Right lobe of liver (tissue), 6 donors: ENCODE data around the gene POLR1D. TPM values are rescaled to one million over a fixed set of nuclear protein-coding genes. Genes with fewer than 3 reads are reported as not detected.

ENCODE experiments used
- ATAC-seq, 4 donors: fragments of 200-7000 bp; cut with Tn5 transposase; one replicate each; pipeline ENCODE4 v1.9.1; 2020; ENCODE audit warnings: mild to moderate bottlenecking in 4 of 4, moderate library complexity in 4 of 4
- DNase-seq, 3 donors: peaks; one replicate each; pipeline ENCODE4 v3.0.0-alpha.2; 2020
- H3K27ac ChIP-seq, 3 donors: fragments of 200-600 bp; one replicate each; pipeline ENCODE4 v1.8.0; 2022
- H3K27me3 ChIP-seq, 2 donors: fragments of 200-600 bp; one replicate each; pipeline ENCODE4 v1.8.0; 2022
- H3K36me3 ChIP-seq, 4 donors: fragments of 200-600 bp; sonication (generic) in 1 of 4; one replicate each; pipeline versions ENCODE4 v1.5.1 to v1.8.0; 2017 to 2022; ENCODE audit warnings: control low read depth in 1 of 4
- H3K4me1 ChIP-seq, 4 donors: fragments of 200-600 bp; sonication (generic) in 1 of 4; one replicate each; pipeline versions ENCODE4 v1.5.1 to v1.8.0; 2017 to 2022; ENCODE audit warnings: control low read depth in 1 of 4
- H3K4me3 ChIP-seq, 3 donors: fragments of 200-600 bp; one replicate each; pipeline ENCODE4 v1.8.0; 2022
- H3K9me3 ChIP-seq, 4 donors: fragments of 200-600 bp; sonication (generic) in 1 of 4; one replicate each; pipeline versions ENCODE4 v1.5.1 to v1.8.0; 2017 to 2022; ENCODE audit warnings: control low read depth in 1 of 4
- POLR2A ChIP-seq: fragments of 450-650 bp; IDR thresholded peaks from one replicate; pipeline ENCODE4 v1.6.1; 2017; ENCODE audit warnings: antibody characterized with exemption, mild to moderate bottlenecking
- WGBS: methylation state at CpG from one replicate; pipeline ENCODE4 v1.1.6; 2018; ENCODE audit warnings: low coverage, low lambda C conversion rate; ENCODE audit not compliant: insufficient coverage; ENCODE audit errors: missing lambda C conversion rate; 5-methylcytosine and 5-hydroxymethylcytosine counted together
- intact Hi-C, 2 donors: fragments of 100-400 bp; cut with DNase I; formaldehyde crosslinking; loops; one replicate each; pipeline versions ENCODE4 v1.11.2 to v1.14.1; 2022
- total RNA-seq, 6 experiments: library from RNA; depleted of rRNA in 2 of 6; stranded (reverse); fragments of >200 nt in 2 of 6; fragmentation: NEBNext Ultra II Directional in 3 of 6; extraction: Animal tissue kit (Norgen Biotek cat#: 25700) in 3 of 6; gene quantifications; one replicate each; pipeline versions ENCODE4 v1.1.0 to v1.2.4, GENCODE V29; 2016 to 2023
- TF ChIP-seq, protein P1 (sequence below), 4 donors: fragments of 200-600 bp in 3 of 4; fragments of 450-650 bp in 1 of 4; IDR thresholded peaks; one replicate each; pipeline versions ENCODE4 v1.5.1 to v1.8.0; 2016 to 2022; ENCODE audit warnings: antibody characterized with exemption in 4 of 4, mild to moderate bottlenecking in 2 of 4
- donor health status: DM: no; HTN: yes; CAD: no.
- donor health status: DM: no; HTN: no; CAD: no.
- donor health status: DM: no; HTN: no; CAD: no.
- donor health status: DM: no; HTN: yes; CAD: no.
- donor health status: DM: no; HTN: yes; CAD: no.

Gene POLR1D
- total RNA-seq, 6 experiments from 2014 or later, result 34.9 to 56.2 (median 46.6) TPM

DNA sequence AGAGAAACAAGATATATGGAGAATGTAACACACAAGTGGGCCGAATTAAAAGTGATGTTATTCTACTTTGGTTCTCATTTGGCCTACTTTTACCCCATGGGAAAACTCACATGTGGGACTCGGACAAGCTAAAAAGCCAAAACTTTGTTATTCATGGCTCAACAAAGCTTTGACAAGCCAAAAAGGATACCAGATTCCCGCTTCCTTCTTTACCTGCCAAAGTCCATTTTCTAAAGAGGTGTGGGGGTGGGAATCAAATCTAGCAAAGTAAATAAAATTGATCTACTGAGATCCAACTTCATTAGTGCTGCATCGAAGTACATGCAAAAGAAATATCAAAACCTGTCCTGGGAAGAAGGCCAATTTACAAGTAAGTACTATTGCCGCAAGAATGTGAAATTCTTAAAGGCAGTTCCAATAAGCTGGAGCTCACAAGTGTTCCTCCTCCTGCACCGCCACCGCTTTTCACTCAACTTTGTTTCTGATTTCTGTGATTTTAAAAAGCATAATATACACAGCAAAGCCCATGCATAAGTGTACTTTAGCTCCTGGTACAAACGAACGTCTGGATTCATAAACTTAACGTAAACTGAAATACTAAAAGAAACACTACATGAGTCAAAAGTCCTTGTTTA is 2.5 kb upstream of the POLR1D start:
- DNase-seq (no peak), ATAC-seq (peak in 2 of 4 donors; percentile 4 to 11)
- no peaks in the 10 kb centered on the region for H3K9me3 ChIP-seq
- H3K36me3 ChIP-seq, result no peaks in the 10 kb centered on the region
- peaks cover 0 to 44% (median 11%) of the 10 kb centered on the region in 4 donors for H3K4me1 ChIP-seq
- peak overlapping the region; percentile 89 to 97 (median 97) for H3K4me3 ChIP-seq
- WGBS, result 14% methylated on average over 10 of the region's 10 CpGs
- H3K27me3 ChIP-seq, result no peaks in the 10 kb centered on the region
- peak overlapping the region; percentile 80 to 95 (median 93) for H3K27ac ChIP-seq
- peak; percentile 26 for TF ChIP-seq POLR2A
- TF ChIP-seq, protein P1, sequence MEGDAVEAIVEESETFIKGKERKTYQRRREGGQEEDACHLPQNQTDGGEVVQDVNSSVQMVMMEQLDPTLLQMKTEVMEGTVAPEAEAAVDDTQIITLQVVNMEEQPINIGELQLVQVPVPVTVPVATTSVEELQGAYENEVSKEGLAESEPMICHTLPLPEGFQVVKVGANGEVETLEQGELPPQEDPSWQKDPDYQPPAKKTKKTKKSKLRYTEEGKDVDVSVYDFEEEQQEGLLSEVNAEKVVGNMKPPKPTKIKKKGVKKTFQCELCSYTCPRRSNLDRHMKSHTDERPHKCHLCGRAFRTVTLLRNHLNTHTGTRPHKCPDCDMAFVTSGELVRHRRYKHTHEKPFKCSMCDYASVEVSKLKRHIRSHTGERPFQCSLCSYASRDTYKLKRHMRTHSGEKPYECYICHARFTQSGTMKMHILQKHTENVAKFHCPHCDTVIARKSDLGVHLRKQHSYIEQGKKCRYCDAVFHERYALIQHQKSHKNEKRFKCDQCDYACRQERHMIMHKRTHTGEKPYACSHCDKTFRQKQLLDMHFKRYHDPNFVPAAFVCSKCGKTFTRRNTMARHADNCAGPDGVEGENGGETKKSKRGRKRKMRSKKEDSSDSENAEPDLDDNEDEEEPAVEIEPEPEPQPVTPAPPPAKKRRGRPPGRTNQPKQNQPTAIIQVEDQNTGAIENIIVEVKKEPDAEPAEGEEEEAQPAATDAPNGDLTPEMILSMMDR (IDR thresholded peaks at IDR 0.05), result no peak
- intact Hi-C loops, result no loop called here

DNA sequence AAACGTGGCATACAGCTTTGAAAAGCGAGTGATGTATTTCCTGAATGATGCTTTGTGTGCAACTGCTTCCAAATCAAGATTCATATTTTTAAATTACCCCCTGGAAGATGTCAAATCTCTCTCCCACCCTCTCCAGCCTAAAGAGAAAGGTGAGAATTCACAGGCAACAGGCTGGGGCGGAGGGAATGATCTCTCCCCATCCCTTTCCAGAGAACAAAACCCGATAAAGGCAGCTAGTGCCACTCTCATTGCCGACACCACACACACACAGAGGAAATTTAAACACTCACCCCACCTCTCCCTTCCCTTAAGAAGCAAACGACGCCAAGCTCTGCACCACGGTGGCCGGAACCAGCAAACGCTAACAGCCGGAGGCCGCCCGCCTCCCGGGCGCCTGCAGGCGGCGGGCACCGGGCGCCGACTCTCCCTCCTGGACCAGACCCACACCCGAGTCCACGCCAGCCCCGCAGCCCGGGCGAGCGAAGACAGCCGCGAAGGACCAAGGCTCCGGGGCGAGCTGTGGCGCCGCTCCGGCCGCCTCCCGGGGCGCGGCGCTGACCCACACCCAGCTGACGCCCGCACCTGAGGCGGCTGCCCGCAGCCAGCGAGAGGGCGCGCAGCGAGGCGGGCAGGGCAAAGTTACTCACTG is 1.8 kb upstream of the POLR1D start:
- peaks cover 0 to 46% (median 12%) of the 10 kb centered on the region in 4 donors for H3K4me1 ChIP-seq
- no peaks in the 10 kb centered on the region for H3K9me3 ChIP-seq
- no peak for TF ChIP-seq POLR2A
- TF ChIP-seq, protein P1 (IDR thresholded peaks at IDR 0.05), result peak in 2 of 4 donors; percentile 6 to 12
- WGBS, result 0% methylated on average over 8 of the region's 47 CpGs
- DNase-seq, result peak in 2 of 3 donors; percentile 53 to 65
- H3K36me3 ChIP-seq, result no peaks in the 10 kb centered on the region
- H3K27ac ChIP-seq, result peak overlapping the region; percentile 80 to 95 (median 93)
- peak overlapping the region; percentile 89 to 97 (median 97) for H3K4me3 ChIP-seq
- peak in 3 of 4 donors; percentile 5 to 37 (median 13) for ATAC-seq
- H3K27me3 ChIP-seq, result no peaks in the 10 kb centered on the region
- intact Hi-C loops, result no loop called here

DNA sequence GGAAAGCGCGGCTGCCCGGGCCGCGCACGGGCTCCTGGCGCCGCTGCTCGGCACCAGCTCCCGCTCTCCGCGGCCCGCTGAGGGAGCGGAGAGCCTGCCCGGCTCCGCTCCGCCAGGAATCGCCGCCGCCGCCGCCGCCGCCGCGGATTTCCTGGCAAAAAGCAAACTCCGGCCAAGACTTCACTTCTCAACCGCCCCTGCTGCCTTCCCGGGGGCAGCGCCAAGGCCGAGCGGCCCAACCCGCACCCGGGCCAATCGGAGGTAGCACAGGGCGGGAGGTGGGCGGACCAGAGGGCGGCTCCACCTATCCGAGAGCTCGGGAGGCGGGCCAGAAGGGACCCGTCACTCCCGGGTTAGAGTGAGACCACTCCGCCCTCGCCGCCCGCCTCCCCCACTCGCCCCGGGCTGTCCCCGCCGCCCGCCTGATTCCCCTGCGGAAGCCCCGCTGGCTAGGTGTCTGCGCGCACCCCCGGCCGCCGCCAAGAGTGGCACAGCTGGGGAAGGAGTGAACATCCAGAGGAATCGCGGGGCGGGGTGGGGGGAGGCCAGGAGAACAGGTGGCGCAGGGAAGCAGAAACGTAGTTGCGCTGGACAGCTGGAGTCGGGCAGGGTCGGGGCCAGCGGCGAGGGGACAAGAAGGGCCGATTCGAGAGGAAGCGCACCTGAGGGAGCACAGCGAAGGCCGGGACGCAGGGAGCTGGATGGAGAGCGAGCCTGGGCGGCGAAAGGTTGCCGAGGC is 1.1 kb upstream of the POLR1D start, which contains the start of gene LNX2:
TSS of gene LNX2 (minus strand) at position 153 of the 739 bp plus-strand sequence. CDS start 38,826 bp downstream, outside the sequence.
- intact Hi-C loops, result no loop called here
- H3K9me3 ChIP-seq, result no peaks in the 10 kb centered on the region
- peaks cover 0 to 46% (median 12%) of the 10 kb centered on the region in 4 donors for H3K4me1 ChIP-seq
- no peaks in the 10 kb centered on the region for H3K36me3 ChIP-seq
- H3K27me3 ChIP-seq, result no peaks in the 10 kb centered on the region
- TF ChIP-seq POLR2A, result peak; percentile 96
- TF ChIP-seq, protein P1 (IDR thresholded peaks at IDR 0.05), result no peak
- DNase-seq (peak; percentile 99), ATAC-seq (peak; percentile 83 to 93 (median 88))
- H3K27ac ChIP-seq, result peak within 1 kb of the TSS; percentile 80 to 95 (median 93)
- peak within 1 kb of the TSS; percentile 89 to 97 (median 97) for H3K4me3 ChIP-seq
- WGBS, result 0% methylated on average over 29 of the region's 79 CpGs

DNA sequence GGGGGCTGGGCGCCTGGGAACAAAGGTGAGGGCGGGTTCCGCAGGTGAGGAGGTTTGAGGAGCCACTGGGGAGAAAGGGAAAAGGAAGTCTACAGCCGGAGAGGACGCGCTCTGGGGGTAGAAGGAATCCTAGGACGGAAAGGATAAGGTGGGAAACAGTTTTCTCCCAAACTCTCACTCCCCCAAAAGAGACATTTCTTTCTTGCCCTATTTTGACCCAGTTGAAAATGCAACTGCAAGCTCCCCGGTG is 651 bp upstream of the POLR1D start:
- DNase-seq (no peak), ATAC-seq (no peak)
- Histone ChIP-seq H3K9me3 (no peaks in the 10 kb centered on the region), H3K27ac (peak overlapping the region; percentile 80 to 95 (median 93)), H3K27me3 (no peaks in the 10 kb centered on the region), H3K4me1 (peaks cover 0 to 46% (median 12%) of the 10 kb centered on the region in 4 donors), H3K36me3 (no peaks in the 10 kb centered on the region), H3K4me3 (peak overlapping the region; percentile 89 to 97 (median 97))
- TF ChIP-seq POLR2A, result no peak
- TF ChIP-seq, protein P1 (IDR thresholded peaks at IDR 0.05), result no peak
- 0% methylated on average over 8 of the region's 8 CpGs for WGBS
- intact Hi-C loops, result no loop called here
